ENCODE data around the gene GGCX.
"Not testable (repeated sequence)": the region's sequence is repeated elsewhere in the genome, so short reads cannot be mapped to it uniquely, and the experiment has no call there.

Gene GGCX

GRCh38 chr2:85547859-85548607 lies 13.3 kb downstream of the GGCX start:
- H3K4me3 ChIP-seq (ENCODE audit: control insufficient read depth, low read depth, low read length) = no peak overlapping the region
- no peak for TF ChIP-seq CTCF (conservative IDR thresholded peaks at IDR 0.05; ENCODE audit: control insufficient read depth, insufficient read depth, low read depth, low read length)
- no peak for DNase-seq (ENCODE audit: low read depth)

GRCh38 chr2:85547089-85547858 lies 14.0 kb downstream of the GGCX start:
- TF ChIP-seq CTCF (conservative IDR thresholded peaks at IDR 0.05; ENCODE audit: control insufficient read depth, insufficient read depth, low read depth, low read length) = no peak
- peak; percentile 33 for DNase-seq (ENCODE audit: low read depth)
- no peak overlapping the region for H3K4me3 ChIP-seq (ENCODE audit: control insufficient read depth, low read depth, low read length)

- DNase-seq (ENCODE audit: low read depth) = no peak
- no peak overlapping the region for H3K4me3 ChIP-seq (ENCODE audit: control insufficient read depth, low read depth, low read length)
- TF ChIP-seq CTCF (conservative IDR thresholded peaks at IDR 0.05; ENCODE audit: control insufficient read depth, insufficient read depth, low read depth, low read length) = no peak
These were observed 15.5 kb downstream of the GGCX start for GRCh38 chr2:85545780-85546240.

- H3K4me3 ChIP-seq (ENCODE audit: control insufficient read depth, low read depth, low read length); DNase-seq (ENCODE audit: low read depth): not testable (repeated sequence)
These were observed 16.1 kb downstream of the GGCX start for GRCh38 chr2:85544915-85545779.

- not testable (repeated sequence) for H3K4me3 ChIP-seq (ENCODE audit: control insufficient read depth, low read depth, low read length); DNase-seq (ENCODE audit: low read depth)
These were observed 17.0 kb downstream of the GGCX start for GRCh38 chr2:85544254-85544691.

- no peak for TF ChIP-seq CTCF (conservative IDR thresholded peaks at IDR 0.05; ENCODE audit: control insufficient read depth, insufficient read depth, low read depth, low read length)
- peak overlapping the region; percentile 15 for H3K4me3 ChIP-seq (ENCODE audit: control insufficient read depth, low read depth, low read length)
- no peak for DNase-seq (ENCODE audit: low read depth)
These were observed 18.5 kb downstream of the GGCX start for GRCh38 chr2:85542777-85543176.

- no peak for TF ChIP-seq CTCF (conservative IDR thresholded peaks at IDR 0.05; ENCODE audit: control insufficient read depth, insufficient read depth, low read depth, low read length)
- no peak for DNase-seq (ENCODE audit: low read depth)
- peak overlapping the region; percentile 86 for H3K4me3 ChIP-seq (ENCODE audit: control insufficient read depth, low read depth, low read length)
These were observed 19.4 kb downstream of the GGCX start for GRCh38 chr2:85541753-85542457.
